ENCODE measurements around the gene THRB.

THRB gene

DNA sequence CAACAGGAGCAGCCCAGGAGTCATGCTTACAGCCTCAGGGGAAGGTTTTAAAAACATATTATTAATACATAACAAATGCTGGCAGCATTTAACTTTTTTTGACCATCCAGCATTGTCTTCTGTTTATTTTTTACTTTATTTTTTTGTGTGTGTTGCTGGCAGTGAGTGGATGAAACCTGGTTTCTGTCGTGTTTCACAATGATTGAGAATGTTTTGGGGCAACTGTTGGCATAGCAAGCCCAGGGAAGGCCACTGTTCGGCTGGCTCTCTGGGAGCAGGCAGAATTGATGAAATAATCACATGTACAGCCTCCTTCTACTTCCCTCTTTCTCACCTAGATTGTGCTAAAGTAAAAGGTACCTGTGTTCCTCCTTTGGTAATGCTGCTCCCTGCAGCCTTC lies 359.4 kb downstream of the THRB start:
- H3K9ac ChIP-seq (ENCODE audit: low read depth in 1 of 2, low read length in 2 of 2): no peak overlapping the region
- no peaks in the 10 kb centered on the region for H3K27me3 ChIP-seq (ENCODE audit: control insufficient read depth in 2 of 2, insufficient read depth in 2 of 2, low read length in 2 of 2)
- H3K9me3 ChIP-seq (ENCODE audit: control insufficient read depth in 2 of 2, low read length in 2 of 2): no peaks in the 10 kb centered on the region
- H3K36me3 ChIP-seq (ENCODE audit: control insufficient read depth in 2 of 2, insufficient read depth in 2 of 2, low read length in 2 of 2): peaks cover 4 to 11% of the 10 kb centered on the region in 2 donors
- H3K4me3 ChIP-seq (ENCODE audit: low read length in 2 of 2): no peak overlapping the region
- no peak overlapping the region for H3K27ac ChIP-seq (ENCODE audit: low read depth in 2 of 2, low read length in 2 of 2)
- peaks cover 0 to 15% of the 10 kb centered on the region in 2 donors for H3K4me1 ChIP-seq (ENCODE audit: control insufficient read depth in 2 of 2, insufficient read depth in 2 of 2, low read length in 2 of 2)

- Histone ChIP-seq H3K27me3 (ENCODE audit: control insufficient read depth in 2 of 2, insufficient read depth in 2 of 2, low read length in 2 of 2) (no peaks in the 10 kb centered on the region), H3K4me1 (ENCODE audit: control insufficient read depth in 2 of 2, insufficient read depth in 2 of 2, low read length in 2 of 2) (peaks cover 0 to 15% of the 10 kb centered on the region in 2 donors), H3K4me3 (ENCODE audit: low read length in 2 of 2) (no peak overlapping the region), H3K9ac (ENCODE audit: low read depth in 1 of 2, low read length in 2 of 2) (no peak overlapping the region), H3K27ac (ENCODE audit: low read depth in 2 of 2, low read length in 2 of 2) (no peak overlapping the region), H3K9me3 (ENCODE audit: control insufficient read depth in 2 of 2, low read length in 2 of 2) (no peaks in the 10 kb centered on the region), H3K36me3 (ENCODE audit: control insufficient read depth in 2 of 2, insufficient read depth in 2 of 2, low read length in 2 of 2) (peaks cover 4 to 15% of the 10 kb centered on the region in 2 donors)
Measured at GRCh38 chr3:24133942-24134341, 360.7 kb downstream of the THRB start.

GRCh38 chr3:24133436-24133835 lies 361.2 kb downstream of the THRB start:
- no peaks in the 10 kb centered on the region for H3K9me3 ChIP-seq (ENCODE audit: control insufficient read depth in 2 of 2, low read length in 2 of 2)
- H3K4me1 ChIP-seq (ENCODE audit: control insufficient read depth in 2 of 2, insufficient read depth in 2 of 2, low read length in 2 of 2): peaks cover 0 to 12% of the 10 kb centered on the region in 2 donors

DNA sequence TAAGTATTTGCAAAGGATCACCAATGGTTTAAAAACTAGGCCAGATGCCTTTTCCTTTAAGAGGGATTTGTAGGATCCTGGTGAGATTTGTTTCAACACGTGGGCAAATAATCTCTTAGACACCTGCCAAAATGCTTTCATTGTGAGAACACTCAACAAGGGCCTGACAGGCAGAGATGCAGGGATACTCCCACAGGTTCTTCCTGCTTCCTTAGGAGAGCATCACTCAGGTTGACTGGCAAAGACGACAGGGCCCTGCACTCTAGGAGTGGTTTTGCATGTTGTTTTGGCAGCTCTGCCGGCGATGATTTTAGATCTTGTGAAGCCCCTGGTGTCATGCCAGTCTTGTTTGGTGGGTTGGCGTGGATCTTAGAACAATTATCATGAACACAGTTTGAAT lies 365.1 kb downstream of the THRB start:
- Histone ChIP-seq H3K4me1 (ENCODE audit: control insufficient read depth in 2 of 2, insufficient read depth in 2 of 2, low read length in 2 of 2) (no peaks in the 10 kb centered on the region), H3K4me3 (ENCODE audit: low read length in 2 of 2) (no peak overlapping the region), H3K27ac (ENCODE audit: low read depth in 2 of 2, low read length in 2 of 2) (no peak overlapping the region), H3K27me3 (ENCODE audit: control insufficient read depth in 2 of 2, insufficient read depth in 2 of 2, low read length in 2 of 2) (no peaks in the 10 kb centered on the region), H3K36me3 (ENCODE audit: control insufficient read depth in 2 of 2, insufficient read depth in 2 of 2, low read length in 2 of 2) (peaks cover 9 to 13% of the 10 kb centered on the region in 2 donors), H3K9me3 (ENCODE audit: control insufficient read depth in 2 of 2, low read length in 2 of 2) (no peaks in the 10 kb centered on the region), H3K9ac (ENCODE audit: low read depth in 1 of 2, low read length in 2 of 2) (no peak overlapping the region)

More at GRCh38 chr3:24133436-24133835, 361.2 kb downstream of the THRB start:
- H3K36me3 ChIP-seq (ENCODE audit: control insufficient read depth in 2 of 2, insufficient read depth in 2 of 2, low read length in 2 of 2): peaks cover 4 to 11% of the 10 kb centered on the region in 2 donors
- H3K4me3 ChIP-seq (ENCODE audit: low read length in 2 of 2): no peak overlapping the region
- H3K27me3 ChIP-seq (ENCODE audit: control insufficient read depth in 2 of 2, insufficient read depth in 2 of 2, low read length in 2 of 2): no peaks in the 10 kb centered on the region
- H3K27ac ChIP-seq (ENCODE audit: low read depth in 2 of 2, low read length in 2 of 2): no peak overlapping the region
- no peak overlapping the region for H3K9ac ChIP-seq (ENCODE audit: low read depth in 1 of 2, low read length in 2 of 2)

DNA sequence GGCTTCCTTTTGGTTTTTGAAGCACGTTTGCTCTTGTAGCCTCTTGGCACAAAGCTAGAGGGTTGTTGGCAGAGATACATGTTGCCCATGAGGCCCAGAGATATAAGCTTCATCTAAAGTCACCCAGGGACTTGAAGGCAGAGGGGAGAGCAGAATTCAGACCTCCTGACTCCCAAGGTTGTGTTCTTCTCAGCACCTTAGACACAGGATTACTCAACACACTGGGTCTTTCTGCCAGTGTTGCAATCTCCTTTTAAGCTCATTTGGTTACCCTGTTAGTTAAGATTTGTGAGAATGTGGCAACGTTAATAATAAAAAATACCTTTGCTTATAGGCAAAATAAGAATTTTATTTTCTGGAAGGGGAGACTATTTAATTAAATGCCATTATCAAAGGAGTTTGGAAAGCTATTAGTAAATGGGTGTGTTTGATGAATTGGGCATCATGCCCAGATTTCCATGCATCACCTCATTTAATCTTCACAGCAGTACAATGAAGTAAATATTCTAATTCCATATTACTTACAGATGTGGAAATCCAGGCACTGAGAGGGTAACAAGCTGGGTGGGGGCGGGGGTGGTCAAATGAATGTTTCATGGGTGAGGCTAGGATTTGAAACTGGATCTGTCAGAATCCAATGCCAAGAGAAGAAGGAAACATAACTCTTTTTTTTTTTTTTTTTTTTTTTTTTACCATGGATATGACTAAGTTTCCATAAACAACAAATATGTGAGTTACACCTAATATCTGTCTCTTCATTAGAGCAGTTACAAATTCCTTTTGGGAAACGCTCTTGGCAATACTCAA lies 366.2 kb downstream of the THRB start:
- H3K36me3 ChIP-seq (ENCODE audit: control insufficient read depth in 2 of 2, insufficient read depth in 2 of 2, low read length in 2 of 2): peaks cover 9 to 13% of the 10 kb centered on the region in 2 donors
- H3K9me3 ChIP-seq (ENCODE audit: control insufficient read depth in 2 of 2, low read length in 2 of 2): no peaks in the 10 kb centered on the region
- H3K9ac ChIP-seq (ENCODE audit: low read depth in 1 of 2, low read length in 2 of 2): no peak overlapping the region
- no peak overlapping the region for H3K4me3 ChIP-seq (ENCODE audit: low read length in 2 of 2)
- no peaks in the 10 kb centered on the region for H3K4me1 ChIP-seq (ENCODE audit: control insufficient read depth in 2 of 2, insufficient read depth in 2 of 2, low read length in 2 of 2)
- H3K27me3 ChIP-seq (ENCODE audit: control insufficient read depth in 2 of 2, insufficient read depth in 2 of 2, low read length in 2 of 2): no peaks in the 10 kb centered on the region
- H3K27ac ChIP-seq (ENCODE audit: low read depth in 2 of 2, low read length in 2 of 2): no peak overlapping the region

GRCh38 chr3:24123596-24123995 lies 371.1 kb downstream of the THRB start:
- H3K27ac ChIP-seq (ENCODE audit: low read depth in 2 of 2, low read length in 2 of 2): no peak overlapping the region

GRCh38 chr3:24120434-24120833 lies 374.2 kb downstream of the THRB start:
- H3K36me3 ChIP-seq (ENCODE audit: control insufficient read depth in 2 of 2, insufficient read depth in 2 of 2, low read length in 2 of 2): no peaks in the 10 kb centered on the region
- no peaks in the 10 kb centered on the region for H3K4me1 ChIP-seq (ENCODE audit: control insufficient read depth in 2 of 2, insufficient read depth in 2 of 2, low read length in 2 of 2)
- no peaks in the 10 kb centered on the region for H3K27me3 ChIP-seq (ENCODE audit: control insufficient read depth in 2 of 2, insufficient read depth in 2 of 2, low read length in 2 of 2)
- H3K4me3 ChIP-seq (ENCODE audit: low read length in 2 of 2): no peak overlapping the region
- H3K27ac ChIP-seq (ENCODE audit: low read depth in 2 of 2, low read length in 2 of 2): no peak overlapping the region
- H3K9ac ChIP-seq (ENCODE audit: low read depth in 1 of 2, low read length in 2 of 2): no peak overlapping the region
- no peaks in the 10 kb centered on the region for H3K9me3 ChIP-seq (ENCODE audit: control insufficient read depth in 2 of 2, low read length in 2 of 2)

More at GRCh38 chr3:24123596-24123995, 371.1 kb downstream of the THRB start:
- Histone ChIP-seq H3K27me3 (ENCODE audit: control insufficient read depth in 2 of 2, insufficient read depth in 2 of 2, low read length in 2 of 2) (no peaks in the 10 kb centered on the region), H3K9ac (ENCODE audit: low read depth in 1 of 2, low read length in 2 of 2) (no peak overlapping the region), H3K36me3 (ENCODE audit: control insufficient read depth in 2 of 2, insufficient read depth in 2 of 2, low read length in 2 of 2) (peaks cover 5% of the 10 kb centered on the region in 2 donors), H3K4me1 (ENCODE audit: control insufficient read depth in 2 of 2, insufficient read depth in 2 of 2, low read length in 2 of 2) (no peaks in the 10 kb centered on the region), H3K9me3 (ENCODE audit: control insufficient read depth in 2 of 2, low read length in 2 of 2) (no peaks in the 10 kb centered on the region), H3K4me3 (ENCODE audit: low read length in 2 of 2) (no peak overlapping the region)

GRCh38 chr3:24119321-24119751 lies 375.3 kb downstream of the THRB start:
- no peak overlapping the region for H3K4me3 ChIP-seq (ENCODE audit: low read length in 2 of 2)
- no peaks in the 10 kb centered on the region for H3K9me3 ChIP-seq (ENCODE audit: control insufficient read depth in 2 of 2, low read length in 2 of 2)
- no peaks in the 10 kb centered on the region for H3K4me1 ChIP-seq (ENCODE audit: control insufficient read depth in 2 of 2, insufficient read depth in 2 of 2, low read length in 2 of 2)
- H3K27ac ChIP-seq (ENCODE audit: low read depth in 2 of 2, low read length in 2 of 2): no peak overlapping the region
- H3K36me3 ChIP-seq (ENCODE audit: control insufficient read depth in 2 of 2, insufficient read depth in 2 of 2, low read length in 2 of 2): no peaks in the 10 kb centered on the region
- H3K9ac ChIP-seq (ENCODE audit: low read depth in 1 of 2, low read length in 2 of 2): no peak overlapping the region
- H3K27me3 ChIP-seq (ENCODE audit: control insufficient read depth in 2 of 2, insufficient read depth in 2 of 2, low read length in 2 of 2): no peaks in the 10 kb centered on the region

DNA sequence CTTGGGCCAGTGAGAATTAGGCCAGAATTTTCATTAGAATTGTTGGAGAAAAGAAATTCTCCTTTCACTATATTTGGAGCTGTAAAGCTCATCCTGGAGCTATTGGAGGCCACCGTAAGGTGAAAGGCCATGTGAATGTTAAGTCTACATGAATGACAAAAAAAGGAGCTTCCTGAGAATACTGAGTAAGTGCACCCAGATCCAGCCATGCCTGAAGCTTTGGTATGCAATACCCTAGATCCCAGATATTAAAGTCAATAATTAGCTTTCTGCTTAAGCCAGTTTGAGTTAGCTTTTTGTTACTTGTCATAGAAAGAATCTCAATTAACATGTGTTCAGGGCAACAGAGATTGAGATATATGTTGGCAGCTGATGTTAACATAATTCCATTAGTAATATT lies 377.1 kb downstream of the THRB start:
- no peaks in the 10 kb centered on the region for H3K36me3 ChIP-seq (ENCODE audit: control insufficient read depth in 2 of 2, insufficient read depth in 2 of 2, low read length in 2 of 2)
- no peaks in the 10 kb centered on the region for H3K9me3 ChIP-seq (ENCODE audit: control insufficient read depth in 2 of 2, low read length in 2 of 2)
- no peak overlapping the region for H3K27ac ChIP-seq (ENCODE audit: low read depth in 2 of 2, low read length in 2 of 2)
- no peaks in the 10 kb centered on the region for H3K27me3 ChIP-seq (ENCODE audit: control insufficient read depth in 2 of 2, insufficient read depth in 2 of 2, low read length in 2 of 2)
- H3K4me1 ChIP-seq (ENCODE audit: control insufficient read depth in 2 of 2, insufficient read depth in 2 of 2, low read length in 2 of 2): no peaks in the 10 kb centered on the region
- no peak overlapping the region for H3K4me3 ChIP-seq (ENCODE audit: low read length in 2 of 2)
- H3K9ac ChIP-seq (ENCODE audit: low read depth in 1 of 2, low read length in 2 of 2): no peak overlapping the region

- Histone ChIP-seq H3K27me3 (ENCODE audit: control insufficient read depth in 2 of 2, insufficient read depth in 2 of 2, low read length in 2 of 2) (no peaks in the 10 kb centered on the region), H3K4me3 (ENCODE audit: low read length in 2 of 2) (no peak overlapping the region), H3K4me1 (ENCODE audit: control insufficient read depth in 2 of 2, insufficient read depth in 2 of 2, low read length in 2 of 2) (no peaks in the 10 kb centered on the region), H3K9me3 (ENCODE audit: control insufficient read depth in 2 of 2, low read length in 2 of 2) (no peaks in the 10 kb centered on the region), H3K27ac (ENCODE audit: low read depth in 2 of 2, low read length in 2 of 2) (no peak overlapping the region), H3K36me3 (ENCODE audit: control insufficient read depth in 2 of 2, insufficient read depth in 2 of 2, low read length in 2 of 2) (no peaks in the 10 kb centered on the region), H3K9ac (ENCODE audit: low read depth in 1 of 2, low read length in 2 of 2) (no peak overlapping the region)
Measured at GRCh38 chr3:24111711-24112110, 382.9 kb downstream of the THRB start.

Measured in mucosa of rectum (tissue), 2 donors.